HG03060 (cell line): Measurements from ENCODE around the gene IQGAP2.
"Not testable (repeated sequence)": the region's sequence is repeated elsewhere in the genome, so short reads cannot be mapped to it uniquely, and the experiment has no call there.

Source experiments
- ATAC-seq: cut with Tn5 transposase; IDR thresholded peaks from one replicate; pipeline ENCODE4 v1.9.1; 2021; ENCODE audit warnings: low read depth, moderate number of reproducible peaks; ENCODE audit not compliant: unreplicated experiment

Gene IQGAP2

DNA sequence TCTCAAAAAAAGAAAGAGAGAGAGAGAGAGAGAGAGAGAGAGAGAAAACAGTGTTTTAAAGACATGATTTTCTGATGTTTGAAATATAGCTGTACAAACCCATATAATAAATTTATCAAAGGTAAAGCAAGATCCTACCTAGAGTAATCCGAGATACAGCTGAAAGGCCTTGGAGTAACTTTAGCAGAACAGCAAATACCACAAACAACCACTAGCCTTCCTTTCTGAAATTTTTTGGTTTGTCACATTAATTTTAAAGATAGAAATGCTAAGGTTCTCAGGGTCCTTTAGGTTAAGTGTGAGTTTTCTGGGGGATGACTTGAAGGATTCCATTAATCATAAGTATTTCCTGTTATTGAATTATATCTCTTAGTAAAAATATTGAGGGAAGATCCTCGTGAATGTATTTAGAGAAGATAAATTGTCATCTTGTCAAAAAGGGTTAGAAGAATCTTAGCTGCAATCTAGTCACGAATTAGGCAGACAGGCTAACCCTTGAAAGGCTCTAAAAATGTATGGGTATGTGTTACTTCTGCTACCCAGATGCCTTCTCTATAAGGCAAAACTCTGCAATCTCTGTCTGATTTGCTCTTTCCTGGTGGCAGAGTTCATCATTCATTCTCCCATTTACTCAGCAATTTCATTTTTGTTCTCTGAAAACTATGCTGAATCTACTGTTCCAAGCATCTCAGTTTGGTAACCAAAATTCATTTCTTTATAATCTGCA is 192.8 kb downstream of the IQGAP2 start:
- ATAC-seq = no peak

GRCh38 chr5:76598531-76598930 is 195.4 kb downstream of the IQGAP2 start:
- ATAC-seq = no peak

GRCh38 chr5:76600716-76601115 is 197.6 kb downstream of the IQGAP2 start:
- ATAC-seq = no peak

DNA sequence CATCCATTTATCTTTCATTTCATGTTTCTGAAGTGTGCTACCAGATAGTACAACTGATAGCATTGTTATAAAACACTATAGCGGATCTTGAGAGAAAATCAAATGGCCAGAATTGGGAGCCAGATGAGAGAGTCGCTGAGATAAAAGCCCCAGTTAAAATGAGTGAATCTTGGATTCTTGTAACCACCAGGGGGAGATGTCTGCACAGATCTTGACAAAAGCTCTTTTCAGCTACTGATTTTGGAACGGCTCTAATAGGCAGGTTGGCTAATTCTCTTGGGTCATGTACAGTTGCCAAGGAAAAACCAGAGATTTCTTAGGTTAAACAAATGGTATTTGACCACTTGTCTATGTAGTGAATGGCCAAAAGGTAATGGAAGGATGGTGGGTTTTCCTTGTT is 198.4 kb downstream of the IQGAP2 start:
- ATAC-seq = no peak

DNA sequence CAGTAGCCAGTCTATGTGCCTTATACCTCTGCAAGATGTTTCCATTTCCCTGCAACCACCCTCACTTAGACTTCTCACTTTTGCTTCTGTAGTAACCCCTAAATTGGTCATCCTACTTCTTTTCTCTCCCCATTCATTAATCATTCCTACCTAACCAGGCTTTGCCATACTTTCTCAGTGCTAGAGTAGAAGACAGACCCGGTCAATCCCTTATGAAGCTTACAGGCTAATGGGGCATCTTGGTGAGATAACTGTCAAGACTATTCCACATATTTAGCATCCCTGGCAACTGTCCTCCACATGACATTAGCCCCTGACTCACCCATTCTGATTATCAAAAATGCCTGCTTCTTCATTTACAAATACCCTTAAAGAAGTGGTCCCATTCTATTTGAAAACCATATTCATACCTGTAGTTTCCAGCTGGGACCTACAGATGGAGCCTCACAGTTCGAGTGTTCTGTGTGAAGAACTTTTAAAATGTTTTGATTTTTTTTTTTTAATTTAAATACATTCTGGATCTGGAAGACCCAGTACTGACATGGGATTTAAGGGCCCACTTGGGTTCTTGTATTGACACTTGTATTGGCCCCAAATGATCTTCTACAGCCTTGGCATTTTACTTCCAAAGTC is 199.1 kb downstream of the IQGAP2 start:
- no peak for ATAC-seq

GRCh38 chr5:76603991-76604390 is 200.9 kb downstream of the IQGAP2 start:
- ATAC-seq = not testable (repeated sequence)

DNA sequence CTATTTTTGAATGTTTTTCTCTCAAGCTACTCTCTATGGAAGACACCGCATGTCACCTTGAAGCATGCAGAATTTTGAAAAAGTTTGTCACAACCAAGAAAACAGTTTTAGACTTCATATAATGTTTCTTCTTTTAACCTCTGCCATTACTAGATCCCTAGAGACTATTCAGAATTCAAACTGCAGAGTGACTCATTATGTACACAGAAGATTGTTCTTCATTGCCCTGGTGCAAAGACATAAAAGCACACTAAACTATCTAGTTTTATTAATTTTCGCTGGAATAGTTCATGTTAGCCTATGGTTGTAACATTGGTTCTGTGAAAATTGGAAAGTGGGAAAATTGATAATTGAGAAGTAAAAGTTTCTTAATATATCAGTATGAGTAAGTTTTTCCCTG is 201.8 kb downstream of the IQGAP2 start:
- no peak for ATAC-seq

DNA sequence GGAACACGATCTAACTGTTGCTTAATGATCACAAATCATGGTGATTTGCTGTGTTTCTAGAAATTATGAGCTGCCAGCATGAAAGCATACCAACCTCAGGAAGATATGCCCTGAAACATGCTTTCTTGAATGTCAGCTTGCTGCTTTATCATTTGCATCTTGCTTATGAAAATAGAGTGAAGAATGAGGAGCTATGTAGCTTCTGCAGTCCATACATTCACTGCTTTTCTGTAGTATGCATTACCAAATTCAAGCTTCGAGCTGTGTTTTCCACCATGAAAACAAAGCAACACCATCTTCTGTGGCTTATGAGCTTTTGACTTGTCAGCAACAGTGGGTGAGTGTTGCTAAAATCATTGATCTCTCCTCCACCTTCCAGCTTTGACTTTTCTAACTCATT is 203.6 kb downstream of the IQGAP2 start:
- no peak for ATAC-seq

DNA sequence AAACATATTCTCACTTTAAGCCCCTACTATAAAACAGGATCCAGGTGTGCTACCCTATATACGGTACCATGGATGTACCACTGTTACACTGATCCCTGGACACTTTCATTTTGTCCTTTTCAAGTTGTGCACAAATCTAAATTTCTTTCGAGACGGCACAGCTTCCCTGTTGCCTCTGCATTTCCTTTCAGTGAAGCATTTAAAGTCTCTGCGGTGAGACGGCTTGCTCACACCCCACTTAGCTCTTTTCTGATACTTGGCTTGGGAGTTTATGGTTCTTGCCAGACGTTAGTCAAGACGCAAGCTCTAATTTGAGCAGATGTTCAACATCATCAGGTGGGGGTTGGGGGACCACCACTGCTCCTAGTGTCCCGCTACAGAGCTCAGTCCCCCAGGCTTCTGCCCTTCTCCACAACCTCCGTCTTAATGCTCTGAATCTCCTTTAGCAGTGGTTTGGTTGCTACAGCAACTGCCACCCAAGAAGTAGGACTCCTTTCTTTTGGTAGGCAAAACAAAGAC is 204.3 kb downstream of the IQGAP2 start:
- no peak for ATAC-seq

GRCh38 chr5:76608833-76609232 is 205.7 kb downstream of the IQGAP2 start:
- ATAC-seq = no peak

GRCh38 chr5:76610196-76610595 is 207.1 kb downstream of the IQGAP2 start:
- ATAC-seq = no peak

GRCh38 chr5:76612942-76613341 is 209.9 kb downstream of the IQGAP2 start:
- ATAC-seq = no peak

DNA sequence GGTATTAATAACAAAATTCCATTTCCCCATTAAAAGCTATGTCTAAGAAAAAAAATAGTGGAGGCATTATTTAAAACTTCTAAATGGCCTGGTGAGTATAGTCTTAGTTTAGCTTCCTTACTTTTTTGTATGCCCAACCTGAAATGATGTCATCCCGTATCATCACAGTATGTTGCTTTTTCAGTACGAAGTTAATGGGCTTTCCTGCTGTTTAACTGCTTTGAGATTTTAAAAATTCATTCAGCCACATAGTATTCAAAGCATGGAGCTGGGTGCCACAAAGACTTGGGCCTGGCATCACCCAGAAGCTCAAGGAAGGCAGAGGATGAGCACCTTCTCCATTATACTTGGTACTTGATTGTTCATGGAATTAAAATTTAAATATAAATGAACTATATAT is 212.7 kb downstream of the IQGAP2 start:
- ATAC-seq = no peak

DNA sequence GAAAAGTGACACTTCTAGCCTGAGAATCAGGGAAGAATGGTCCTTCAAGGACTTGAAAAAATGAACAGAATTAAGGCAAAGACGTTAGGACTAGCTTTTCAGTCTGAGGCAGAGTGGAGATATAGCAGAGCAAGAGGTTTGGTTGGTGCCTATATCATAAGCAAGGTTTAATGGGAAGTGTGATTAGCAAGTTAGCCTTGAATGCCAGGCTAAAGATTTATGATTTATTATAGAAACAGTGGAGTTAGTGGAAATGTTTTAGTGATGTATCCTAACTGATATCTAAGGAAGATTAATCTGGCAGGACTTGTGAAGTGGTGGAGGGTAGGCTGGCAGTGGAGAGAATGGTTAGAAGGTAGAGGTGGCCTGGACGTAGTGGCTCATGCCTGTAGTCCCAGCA is 213.1 kb downstream of the IQGAP2 start:
- ATAC-seq = no peak

GRCh38 chr5:76617229-76617628 is 214.1 kb downstream of the IQGAP2 start:
- no peak for ATAC-seq

GRCh38 chr5:76617675-76618074 is 214.6 kb downstream of the IQGAP2 start:
- ATAC-seq = no peak

GRCh38 chr5:76620166-76620565 is 217.1 kb downstream of the IQGAP2 start:
- ATAC-seq = no peak

- ATAC-seq = no peak
Observed at GRCh38 chr5:76622076-76622475, 219.0 kb downstream of the IQGAP2 start.

GRCh38 chr5:76622973-76623596 is 220.0 kb downstream of the IQGAP2 start, which contains the start of gene F2RL2:
Gene F2RL2 (minus strand): TSS chr5:76623403. CDS start chr5:76623230, 173 bp downstream.
- no peak for ATAC-seq

- no peak for ATAC-seq
Observed at GRCh38 chr5:76625087-76625815, 222.2 kb downstream of the IQGAP2 start.

- no peak for ATAC-seq
Observed at GRCh38 chr5:76626738-76627137, 223.7 kb downstream of the IQGAP2 start.
